Iris pigment epithelial cell (primary cell): ENCODE measurements around the gene EFCAB9.
"Not testable (repeated sequence)": the region's sequence is repeated elsewhere in the genome, so short reads cannot be mapped to it uniquely, and the experiment has no call there.

Experiments
- DNase-seq: peaks from one replicate; pipeline ENCODE4 v3.0.0-alpha.2; 2011; ENCODE audit warnings: low read depth

The EFCAB9 gene

DNA sequence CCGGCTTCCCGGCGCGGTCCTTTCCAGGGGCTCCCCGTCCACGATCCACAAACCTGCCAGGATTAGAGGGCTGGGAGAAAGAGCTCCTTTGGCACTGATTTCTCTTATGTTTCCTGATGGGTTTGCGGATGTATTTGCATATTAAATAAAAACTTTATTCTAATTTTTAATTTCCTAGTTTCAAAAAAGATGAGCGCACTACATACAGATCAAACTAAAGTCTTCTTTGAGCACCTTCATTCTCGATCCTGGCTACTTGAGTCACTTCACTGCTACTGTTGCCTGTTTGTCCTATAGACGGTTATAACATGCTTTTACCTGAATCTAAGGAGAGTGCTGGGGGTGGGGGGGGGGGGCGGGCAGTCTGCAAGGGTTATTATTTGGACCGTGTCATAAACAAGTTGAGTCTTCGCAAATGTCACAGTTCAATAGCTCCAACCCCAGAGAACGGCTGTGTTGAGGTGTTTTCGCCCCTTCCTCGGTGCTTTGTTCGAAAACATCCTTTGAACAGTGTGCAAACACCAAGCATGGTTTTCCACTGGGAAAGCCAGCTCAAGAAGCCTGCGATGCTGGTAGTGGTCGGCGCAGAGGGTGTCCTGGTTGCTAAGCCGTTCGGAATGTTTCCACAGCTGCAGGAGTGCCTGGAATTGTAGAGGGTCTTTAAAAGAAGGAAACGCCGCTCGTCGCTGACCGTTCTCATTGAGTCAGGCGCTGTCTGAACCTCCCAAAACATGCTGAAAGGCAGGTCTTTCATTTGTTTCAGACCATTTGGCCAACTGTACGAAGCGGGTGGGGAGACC is 4.9 kb upstream of the EFCAB9 start:
- peak; percentile 42 for DNase-seq

DNA sequence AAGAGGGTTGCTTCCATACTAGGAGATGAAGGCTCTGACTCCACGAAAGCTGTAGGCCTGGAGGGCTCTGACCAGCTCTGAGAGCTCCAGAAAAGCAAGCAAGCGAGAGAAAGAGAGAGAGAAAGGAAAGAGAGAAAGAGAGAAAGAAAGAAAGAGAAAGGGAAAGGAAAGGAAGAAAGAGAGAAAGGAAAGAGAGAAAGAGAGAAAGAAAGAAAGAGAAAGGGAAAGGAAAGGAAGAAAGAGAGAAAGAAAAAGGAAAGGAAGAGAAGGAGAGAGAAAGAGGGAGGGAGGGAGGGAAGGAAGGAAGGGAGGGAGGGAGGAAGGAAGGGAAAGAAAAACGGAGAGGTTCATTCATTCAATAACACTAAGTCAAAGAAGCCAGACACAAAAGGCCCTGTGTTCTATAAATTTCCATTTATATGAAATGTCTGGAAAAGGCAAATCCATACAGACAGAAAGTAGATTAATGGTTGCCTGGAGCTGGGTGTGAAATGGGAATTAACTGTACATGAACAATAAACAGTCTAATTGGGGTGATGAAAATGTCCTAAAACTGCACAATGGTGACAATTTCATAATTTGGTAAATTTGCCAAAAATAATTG is 4.2 kb upstream of the EFCAB9 start:
- no peak for DNase-seq

GRCh38 chr5:172194985-172195774 is 1.2 kb downstream of the EFCAB9 start:
- no peak for DNase-seq

DNA sequence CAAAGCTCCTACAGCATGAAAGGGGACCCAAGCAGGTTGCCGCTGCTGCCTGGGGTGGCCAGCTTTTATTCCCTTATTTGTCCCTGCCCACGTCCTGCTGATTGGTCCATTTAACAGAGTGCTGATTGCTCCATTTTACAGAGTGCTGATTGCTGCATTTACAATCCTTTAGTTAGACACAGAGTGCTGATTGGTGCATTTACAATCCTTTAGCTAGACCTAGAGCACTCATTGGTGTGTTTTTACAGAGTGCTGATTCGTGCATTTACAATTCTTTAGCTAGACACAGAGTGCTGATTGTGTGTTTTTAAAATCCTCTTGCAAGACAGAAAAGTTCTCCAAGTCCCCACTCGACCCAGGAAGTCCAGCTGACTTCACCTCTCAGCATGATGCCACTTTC is 3.8 kb downstream of the EFCAB9 start:
- not testable (repeated sequence) for DNase-seq

- DNase-seq: no peak
These were observed 5.5 kb downstream of the EFCAB9 start for GRCh38 chr5:172199446-172199845.

GRCh38 chr5:172200476-172200875 is 6.5 kb downstream of the EFCAB9 start:
- DNase-seq: no peak

DNA sequence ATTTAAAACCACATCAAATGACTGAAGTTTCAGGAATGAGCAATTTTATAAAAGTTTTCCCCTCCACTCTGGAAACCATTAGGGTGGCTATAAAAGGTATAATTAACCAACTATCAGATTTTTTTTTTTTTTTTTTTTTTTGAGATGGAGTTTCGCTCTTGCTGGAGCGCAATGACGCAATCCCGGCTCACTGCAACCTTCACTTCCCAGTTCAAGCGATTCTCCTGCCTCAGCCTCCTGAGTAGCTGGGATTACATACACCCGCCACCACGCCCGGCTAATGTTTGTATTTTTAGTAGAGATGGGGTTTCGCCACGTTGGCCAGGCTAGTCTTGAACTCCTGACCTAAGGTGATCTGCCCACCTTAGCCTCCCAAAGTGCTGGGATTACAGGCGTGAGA is 12.0 kb downstream of the EFCAB9 start:
- not testable (repeated sequence) for DNase-seq

- DNase-seq: no peak
These were observed 13.5 kb downstream of the EFCAB9 start for GRCh38 chr5:172207511-172207910.

DNA sequence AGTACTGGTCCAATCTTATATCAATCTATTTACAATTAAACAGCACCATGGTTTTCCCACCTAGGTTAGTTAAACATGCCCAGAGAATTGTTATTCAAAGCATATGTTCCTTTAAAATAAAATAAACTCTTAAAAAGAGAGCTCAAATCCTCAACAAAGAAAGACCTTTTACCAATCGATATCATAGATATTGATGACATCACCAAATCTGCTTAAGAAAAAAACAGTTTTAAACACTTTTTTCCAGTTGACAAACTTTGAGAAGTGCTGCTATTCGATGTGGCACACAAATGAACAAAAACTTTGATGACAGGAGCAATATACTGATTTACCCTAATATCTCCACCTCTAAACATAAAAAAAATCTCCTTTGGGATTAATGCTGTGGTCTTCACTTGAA is 15.7 kb downstream of the EFCAB9 start:
- DNase-seq: no peak

GRCh38 chr5:172211676-172212075 is 17.7 kb downstream of the EFCAB9 start:
- no peak for DNase-seq

- DNase-seq: no peak
These were observed 19.2 kb downstream of the EFCAB9 start for GRCh38 chr5:172213126-172213525.

- DNase-seq: peak; percentile 41
These were observed 22.4 kb downstream of the EFCAB9 start for GRCh38 chr5:172216345-172216744.

- no peak for DNase-seq
These were observed 25.3 kb downstream of the EFCAB9 start for GRCh38 chr5:172219296-172219695.

DNA sequence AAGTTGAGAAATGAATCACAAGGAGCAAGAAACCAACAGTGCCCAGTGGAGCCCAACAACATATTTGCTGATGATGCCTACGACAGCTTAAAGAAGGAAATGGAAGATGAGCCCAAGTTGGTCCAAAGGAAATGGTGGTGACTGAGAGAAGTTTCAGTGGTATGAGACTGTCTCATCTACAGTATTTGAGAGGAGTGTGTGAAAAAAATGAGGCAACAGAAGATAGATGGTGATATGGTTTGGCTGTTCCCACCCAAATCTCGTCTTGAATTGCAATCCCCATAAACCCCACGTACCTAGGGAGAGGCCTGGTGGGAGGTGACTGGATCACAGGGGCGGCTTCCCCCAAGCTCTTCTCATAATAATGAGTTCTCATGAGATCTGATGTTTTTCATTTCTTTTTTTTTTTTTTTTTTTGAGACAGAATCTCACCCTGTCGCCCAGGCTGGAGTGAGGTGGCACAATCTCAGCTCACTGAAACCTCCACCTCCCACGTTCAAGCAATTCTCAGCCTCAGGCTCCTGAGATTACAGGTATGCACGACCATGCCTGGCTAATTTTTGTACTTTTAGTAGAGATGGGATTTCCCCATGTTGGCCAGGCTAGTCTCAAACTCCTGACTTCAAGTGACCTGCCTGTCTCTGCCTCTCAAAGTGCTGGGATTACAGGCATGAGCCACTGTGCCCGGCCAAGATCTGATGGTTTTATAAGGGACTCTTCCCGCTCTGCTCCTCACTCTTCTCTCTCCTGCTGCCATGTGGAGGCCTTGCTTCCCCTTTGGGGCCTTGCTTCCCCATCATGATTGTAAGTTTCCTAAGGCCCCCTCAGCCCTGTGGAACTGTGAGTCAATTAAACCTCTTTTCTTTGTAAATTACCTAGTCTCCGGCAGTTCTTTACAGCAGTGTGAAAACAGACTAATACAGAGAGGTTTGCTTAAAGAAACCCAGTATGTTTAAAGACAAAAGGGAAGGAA is 30.2 kb downstream of the EFCAB9 start:
- DNase-seq: no peak

- DNase-seq: no peak
These were observed 31.0 kb downstream of the EFCAB9 start for GRCh38 chr5:172224996-172225395.

DNA sequence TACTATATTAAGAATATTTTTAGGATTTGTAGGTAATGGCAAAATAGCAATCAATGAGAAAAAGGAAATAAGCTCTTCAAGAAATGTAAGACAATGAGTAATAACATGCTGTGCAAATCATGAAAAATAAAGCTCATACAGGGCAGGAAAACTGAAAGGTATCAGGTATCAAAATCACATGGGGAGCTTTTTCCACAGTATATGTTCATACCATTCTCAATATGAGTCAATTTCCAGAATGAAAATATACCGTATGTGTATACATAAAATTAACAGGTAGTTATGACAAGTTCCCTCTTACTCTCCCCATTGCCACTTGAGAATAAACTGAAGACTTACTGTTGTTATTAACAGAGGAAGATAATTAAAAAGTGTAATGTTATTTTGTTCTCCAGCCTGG is 35.9 kb downstream of the EFCAB9 start:
- peak; percentile 14 for DNase-seq

DNA sequence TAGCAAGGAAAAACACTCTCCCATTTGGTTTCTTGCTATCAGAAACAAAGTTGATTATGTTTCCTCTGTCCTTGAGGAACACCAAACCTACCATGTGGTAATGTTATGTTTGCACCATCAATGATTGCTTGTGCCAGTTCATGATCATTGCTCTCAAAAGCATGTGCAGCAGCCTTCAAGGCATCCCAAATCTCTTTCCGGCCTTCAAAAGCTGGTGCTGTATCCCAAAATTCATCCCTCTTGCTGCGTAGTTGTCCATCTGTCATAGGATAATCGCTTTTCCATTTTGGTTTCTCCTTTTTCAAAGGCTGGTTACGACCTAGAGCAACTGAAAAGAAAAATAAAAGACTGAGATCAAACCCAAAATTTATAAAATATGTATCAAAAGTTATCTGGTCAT is 40.1 kb downstream of the EFCAB9 start:
- no peak for DNase-seq

- peak; percentile 27 for DNase-seq
These were observed 41.3 kb downstream of the EFCAB9 start for GRCh38 chr5:172235132-172235780.

GRCh38 chr5:172235827-172236736 is 42.1 kb downstream of the EFCAB9 start:
- peak; percentile 50 for DNase-seq

DNA sequence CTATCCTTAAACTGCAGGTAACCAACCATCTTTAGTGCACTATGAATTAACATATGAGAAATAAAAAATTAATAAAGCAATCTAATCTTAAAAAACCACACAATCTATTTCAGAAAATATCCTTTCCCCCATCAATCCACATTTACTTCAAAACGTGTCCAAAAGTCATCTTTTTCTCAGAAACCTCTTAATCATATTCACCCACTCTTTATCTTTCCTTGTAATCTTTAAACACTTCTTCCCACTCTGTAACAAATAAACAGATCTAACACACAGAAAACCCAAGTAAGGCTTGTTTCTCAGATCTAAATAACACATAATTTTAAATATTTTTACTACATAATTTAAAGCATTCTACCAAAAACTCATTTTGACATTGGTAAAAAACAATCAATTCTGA is 44.4 kb downstream of the EFCAB9 start:
- DNase-seq: no peak
